Middle frontal gyrus (tissue), 1 donor: ENCODE measurements around the gene NSL1.
"Not testable (repeated sequence)": the region's sequence is repeated elsewhere in the genome, so short reads cannot be mapped to it uniquely, and the experiment has no call there.

Experiments
- DNase-seq: peaks from one replicate; pipeline ENCODE4 v3.0.0-alpha.2; 2015; ENCODE audit warnings: low spot score; ENCODE audit errors: extremely low spot score

Gene NSL1

GRCh38 chr1:212711974-212712373 lies 79.6 kb downstream of the NSL1 start:
- DNase-seq: not testable (repeated sequence)

- DNase-seq: no peak
Observed at GRCh38 chr1:212710566-212710965, 81.0 kb downstream of the NSL1 start.

- DNase-seq: no peak
Observed at GRCh38 chr1:212703991-212704564, 87.5 kb downstream of the NSL1 start.

- DNase-seq: no peak
Observed at GRCh38 chr1:212702672-212703071, 88.9 kb downstream of the NSL1 start.

GRCh38 chr1:212701910-212702309 lies 89.7 kb downstream of the NSL1 start:
- DNase-seq: no peak

- no peak for DNase-seq
Observed at GRCh38 chr1:212700892-212701819, 90.4 kb downstream of the NSL1 start.

- no peak for DNase-seq
Observed at GRCh38 chr1:212700223-212700891, 91.2 kb downstream of the NSL1 start.

- no peak for DNase-seq
Observed at GRCh38 chr1:212699625-212700222, 91.9 kb downstream of the NSL1 start, which contains the start of gene BATF3. BATF3 (minus strand) TSS chr1:212699840; CDS start chr1:212699762, 78 bp downstream.

- DNase-seq: no peak
Observed at GRCh38 chr1:212699104-212699624, 92.4 kb downstream of the NSL1 start.

GRCh38 chr1:212698467-212699103 lies 93.0 kb downstream of the NSL1 start:
- no peak for DNase-seq

GRCh38 chr1:212696721-212697331 lies 94.8 kb downstream of the NSL1 start:
- DNase-seq: no peak

GRCh38 chr1:212692774-212693644 lies 98.6 kb downstream of the NSL1 start:
- DNase-seq: no peak

- no peak for DNase-seq
Observed at GRCh38 chr1:212691561-212692071, 100.0 kb downstream of the NSL1 start.

GRCh38 chr1:212690816-212691403 lies 100.7 kb downstream of the NSL1 start:
- no peak for DNase-seq

- DNase-seq: no peak
Observed at GRCh38 chr1:212689758-212690529, 101.6 kb downstream of the NSL1 start.

GRCh38 chr1:212689196-212689725 lies 102.3 kb downstream of the NSL1 start:
- DNase-seq: no peak

GRCh38 chr1:212688341-212689047 lies 103.1 kb downstream of the NSL1 start:
- DNase-seq: no peak
